RCC 7860 (cell line): Measurements from ENCODE around the gene ITGAE.

Experiments used
- DNase-seq: peaks from one replicate; pipeline ENCODE4 v3.0.0-alpha.2; 2015; ENCODE audit warnings: low spot score
- FAIRE-seq: peaks from 2 replicates; lab custom pipeline; 2012; peaks lifted over from hg19 to GRCh38; lab: Jason Lieb, UNC

ITGAE gene

GRCh38 chr17:3678095-3678820, 122.7 kb downstream of the ITGAE start:
- DNase-seq (no peak), FAIRE-seq (no peak)

- FAIRE-seq, result no peak
- no peak for DNase-seq
These were observed 125.1 kb downstream of the ITGAE start for GRCh38 chr17:3675886-3676285.

- no peak for FAIRE-seq
- DNase-seq, result no peak
These were observed 128.4 kb downstream of the ITGAE start for GRCh38 chr17:3672571-3672970.

DNA sequence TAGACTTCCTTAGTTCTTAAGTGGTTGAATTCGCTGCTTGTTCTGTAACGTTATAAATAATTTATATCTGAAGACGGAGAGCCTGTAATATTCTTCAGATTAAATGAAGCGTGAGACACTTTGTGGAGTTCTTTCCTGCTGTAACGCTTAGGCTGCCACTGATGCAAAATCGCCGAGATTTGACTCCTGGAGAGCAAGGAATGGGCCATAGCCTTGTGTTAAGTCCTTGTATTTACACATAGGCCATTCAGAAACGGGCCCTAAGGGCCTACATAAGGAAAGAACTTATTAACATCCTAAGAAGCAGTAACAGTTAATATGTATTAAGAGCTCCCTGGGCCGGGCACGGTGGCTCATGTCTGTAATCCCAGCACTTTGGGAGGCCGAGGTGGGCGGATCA, 131.4 kb downstream of the ITGAE start:
- no peak for DNase-seq
- no peak for FAIRE-seq

GRCh38 chr17:3669085-3669347, 132.0 kb downstream of the ITGAE start:
- DNase-seq, result no peak
- FAIRE-seq, result no peak

DNA sequence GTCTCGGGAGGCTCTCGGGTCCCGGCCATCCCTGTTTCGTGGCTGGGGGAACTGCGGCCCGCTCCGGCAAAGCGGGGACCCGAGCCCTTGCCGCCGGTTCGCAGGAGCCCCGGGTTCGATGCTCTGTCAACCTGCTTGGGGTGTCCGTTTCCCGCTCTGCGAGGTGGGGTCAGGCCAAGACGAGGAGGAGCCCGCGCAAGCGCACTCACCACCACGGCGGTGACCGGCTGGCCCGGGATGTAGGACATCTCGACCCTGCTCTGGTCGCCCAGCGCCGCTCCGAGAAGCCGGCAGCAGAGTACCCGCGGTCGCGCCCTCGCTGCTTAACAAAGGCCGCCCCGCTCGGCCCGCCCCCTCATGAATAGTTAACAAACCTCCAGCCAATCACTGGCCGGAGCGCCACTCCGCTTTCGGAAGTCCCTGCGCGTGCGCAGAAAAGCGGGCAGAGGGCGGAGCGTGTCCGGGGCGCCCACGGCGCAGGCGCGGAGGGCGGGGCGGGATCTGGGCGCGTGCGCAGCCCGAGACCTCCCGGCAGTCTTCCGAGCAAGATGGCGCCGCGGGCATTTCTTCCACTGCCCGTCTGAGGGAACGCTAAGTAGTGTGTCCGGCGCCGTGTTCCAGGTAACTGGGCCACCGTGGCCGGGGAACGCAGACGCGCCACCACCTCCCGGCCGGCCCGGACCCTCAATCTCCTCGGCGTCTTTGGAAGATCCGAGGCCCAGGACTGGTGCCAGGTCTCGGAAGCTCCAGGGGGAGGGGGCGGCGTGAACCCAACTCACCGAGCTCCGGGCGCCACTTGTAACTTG, 132.5 kb downstream of the ITGAE start, which contains the start of the genes EMC6 and TAX1BP3:
TSS of gene EMC6 (plus strand) at position 534 of the 806 bp plus-strand sequence. CDS start 335 bp downstream, outside the sequence.
TSS of gene TAX1BP3 (minus strand) at position 300 of the 806 bp plus-strand sequence. CDS start at position 248, 52 bp downstream.
- peak; percentile 92 for DNase-seq

DNA sequence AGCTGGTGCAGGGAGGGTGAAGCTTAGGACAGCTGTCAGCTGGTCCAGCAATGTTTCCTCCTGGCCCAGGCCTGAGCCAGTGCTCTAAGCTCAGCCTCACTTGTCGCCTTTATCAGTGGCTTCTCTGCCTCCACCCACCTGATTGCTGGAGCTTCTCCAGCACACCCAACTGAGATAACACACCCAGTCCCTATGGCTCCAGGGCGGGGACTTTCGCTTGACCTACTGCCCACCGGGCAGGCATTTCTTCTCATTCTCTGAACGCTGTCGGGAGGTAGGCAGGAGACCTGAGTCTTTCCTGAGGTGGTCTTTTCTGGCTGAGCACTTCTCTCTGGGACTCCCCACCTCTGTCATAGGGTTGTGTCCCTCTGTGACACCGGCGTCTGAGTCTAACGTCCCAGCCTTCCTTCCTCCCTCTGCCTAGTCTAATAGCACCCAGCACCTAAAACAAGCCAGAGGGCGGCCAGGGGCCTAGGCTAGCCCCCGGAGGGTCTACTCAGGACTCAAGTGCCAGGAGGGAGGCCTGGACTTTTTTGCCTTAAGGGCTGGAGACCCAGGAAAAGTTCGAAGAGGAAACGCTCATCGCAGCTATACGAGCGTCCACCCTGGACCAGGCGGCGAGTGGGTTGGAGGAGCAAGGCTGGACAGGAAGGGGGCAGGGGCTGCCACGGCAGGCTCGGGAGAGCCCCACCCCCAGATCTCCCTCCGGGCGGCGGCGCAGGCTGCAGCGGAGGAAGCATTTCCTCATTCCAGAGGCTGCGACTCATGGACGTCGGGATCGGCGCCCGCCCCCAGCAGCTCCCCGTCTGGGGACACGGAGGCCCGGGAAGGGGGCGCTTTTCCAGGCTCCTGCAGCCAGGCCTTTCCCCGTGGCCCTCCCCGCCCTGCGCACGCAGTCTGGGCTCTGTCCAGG, 133.4 kb downstream of the ITGAE start:
- FAIRE-seq (peak; percentile 51), DNase-seq (peak; percentile 79)

More for the DNA sequence above, 132.5 kb downstream of the ITGAE start, which contains the start of the genes EMC6 and TAX1BP3:
- peak; percentile 48 for FAIRE-seq

- no peak for FAIRE-seq
These were observed 134.5 kb downstream of the ITGAE start for GRCh38 chr17:3666516-3666915.

GRCh38 chr17:3665834-3666233, 135.2 kb downstream of the ITGAE start:
- no peak for DNase-seq
- FAIRE-seq, result no peak

More at GRCh38 chr17:3666516-3666915, 134.5 kb downstream of the ITGAE start:
- no peak for DNase-seq
